ENCODE data around the gene TMEM132C. TPM values are rescaled to one million over a fixed set of nuclear protein-coding genes. Genes with fewer than 3 reads are reported as not detected.

TMEM132C gene
- 0.64 TPM for total RNA-seq
- long read RNA-seq, full-length matches to known transcripts, result 1 of 2 reads
- long read RNA-seq, partial matches to known transcripts, result 1 of 2 reads
- long read RNA-seq, other reads (novel, unspliced or antisense), result 0 of 2 reads

DNA sequence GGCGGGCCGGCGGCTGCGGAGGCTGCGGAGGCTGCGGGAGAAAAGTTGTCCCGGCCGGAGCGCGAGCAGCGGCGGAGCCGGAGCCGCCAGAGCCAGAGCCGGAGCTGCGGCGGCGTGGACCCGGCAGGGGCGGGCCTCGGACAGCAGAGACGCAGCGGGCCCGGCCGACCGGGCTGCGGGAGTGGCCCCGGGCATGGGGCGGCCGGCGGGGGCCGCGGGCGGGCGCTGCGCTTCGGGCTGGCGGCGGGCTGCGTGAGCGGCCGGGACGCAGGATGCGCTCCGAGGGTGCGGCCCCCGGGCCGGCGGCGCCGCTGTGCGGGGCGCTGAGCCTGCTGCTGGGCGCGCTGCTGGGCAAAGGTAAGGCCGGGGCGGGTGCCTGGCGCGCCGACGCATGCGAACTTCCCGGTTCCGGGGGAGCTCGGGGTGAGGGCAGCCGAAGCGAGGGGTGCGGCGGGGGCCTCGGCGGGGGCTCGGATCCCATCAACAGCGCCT lies at the start of gene TMEM132C:
TSS of gene TMEM132C (plus strand) at position 40 of the 492 bp plus-strand sequence. CDS start at position 273, 233 bp downstream.
- Histone ChIP-seq H3K4me3 (peak within 1 kb of the TSS; percentile 31), H3K4me1 (peaks cover 9% of the 10 kb centered on the region), H3K36me3 (no peaks in the 10 kb centered on the region), H3K9me3 (no peaks in the 10 kb centered on the region), H3K27me3 (peaks cover 36% of the 10 kb centered on the region), H3K27ac (no peak within 1 kb of the TSS)
- intact Hi-C loops (cut with DNase I), result no loop called here
- DNase-seq (no peak), ATAC-seq (no peak)
- TF ChIP-seq, protein P1, sequence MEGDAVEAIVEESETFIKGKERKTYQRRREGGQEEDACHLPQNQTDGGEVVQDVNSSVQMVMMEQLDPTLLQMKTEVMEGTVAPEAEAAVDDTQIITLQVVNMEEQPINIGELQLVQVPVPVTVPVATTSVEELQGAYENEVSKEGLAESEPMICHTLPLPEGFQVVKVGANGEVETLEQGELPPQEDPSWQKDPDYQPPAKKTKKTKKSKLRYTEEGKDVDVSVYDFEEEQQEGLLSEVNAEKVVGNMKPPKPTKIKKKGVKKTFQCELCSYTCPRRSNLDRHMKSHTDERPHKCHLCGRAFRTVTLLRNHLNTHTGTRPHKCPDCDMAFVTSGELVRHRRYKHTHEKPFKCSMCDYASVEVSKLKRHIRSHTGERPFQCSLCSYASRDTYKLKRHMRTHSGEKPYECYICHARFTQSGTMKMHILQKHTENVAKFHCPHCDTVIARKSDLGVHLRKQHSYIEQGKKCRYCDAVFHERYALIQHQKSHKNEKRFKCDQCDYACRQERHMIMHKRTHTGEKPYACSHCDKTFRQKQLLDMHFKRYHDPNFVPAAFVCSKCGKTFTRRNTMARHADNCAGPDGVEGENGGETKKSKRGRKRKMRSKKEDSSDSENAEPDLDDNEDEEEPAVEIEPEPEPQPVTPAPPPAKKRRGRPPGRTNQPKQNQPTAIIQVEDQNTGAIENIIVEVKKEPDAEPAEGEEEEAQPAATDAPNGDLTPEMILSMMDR (IDR thresholded peaks at IDR 0.05), result no peak

DNA sequence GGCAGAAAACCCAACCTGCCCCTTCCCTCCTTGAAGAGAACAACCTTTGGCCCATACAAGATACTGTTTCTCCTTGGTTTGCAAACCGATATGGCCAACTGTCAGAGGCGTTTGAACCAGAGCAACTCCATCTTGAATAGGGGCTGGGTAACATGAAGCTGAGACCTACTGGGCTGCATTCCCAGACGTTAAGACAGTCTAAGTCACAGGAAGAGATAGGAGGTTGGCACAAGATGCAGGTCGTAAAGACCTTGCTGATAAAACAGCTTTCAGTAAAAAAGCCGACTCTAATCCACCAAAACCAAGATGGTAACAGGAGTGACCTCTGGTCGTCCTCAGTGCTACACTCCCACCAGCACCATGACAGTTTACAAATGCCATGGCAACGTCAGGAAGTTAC lies 42.7 kb upstream of the TMEM132C start:
- Histone ChIP-seq H3K27me3 (no peaks in the 10 kb centered on the region), H3K27ac (no peak overlapping the region), H3K36me3 (no peaks in the 10 kb centered on the region), H3K4me3 (no peak overlapping the region), H3K4me1 (no peaks in the 10 kb centered on the region), H3K9me3 (no peaks in the 10 kb centered on the region)
- ATAC-seq (no peak), DNase-seq (no peak)
- TF ChIP-seq, protein P1 (IDR thresholded peaks at IDR 0.05), result no peak
- intact Hi-C loops (cut with DNase I), result no loop called here

DNA sequence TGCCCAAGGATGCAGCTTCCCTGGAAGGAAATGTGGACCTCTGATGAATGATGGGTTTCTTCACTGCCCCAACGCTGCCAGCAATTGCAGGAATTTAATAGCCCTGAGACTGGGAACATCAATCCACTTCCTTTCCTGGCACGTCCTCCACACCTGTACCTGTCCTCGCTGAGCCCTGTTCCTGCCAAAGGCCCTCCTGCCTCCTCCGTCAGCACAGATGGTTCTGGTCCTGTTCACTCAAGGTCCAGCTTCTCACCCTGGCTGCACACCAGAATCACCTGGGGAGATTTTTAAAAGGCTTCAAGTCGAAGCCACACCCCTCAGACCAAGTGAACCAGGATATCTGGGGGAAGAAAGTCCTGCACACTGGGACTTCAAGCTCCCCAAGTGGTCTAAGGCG lies 38.4 kb upstream of the TMEM132C start:
- Histone ChIP-seq H3K27ac (no peak overlapping the region), H3K36me3 (no peaks in the 10 kb centered on the region), H3K9me3 (no peaks in the 10 kb centered on the region), H3K4me3 (no peak overlapping the region), H3K27me3 (no peaks in the 10 kb centered on the region), H3K4me1 (no peaks in the 10 kb centered on the region)
- TF ChIP-seq, protein P1 (IDR thresholded peaks at IDR 0.05), result no peak
- ATAC-seq (no peak), DNase-seq (no peak)
- intact Hi-C loops (cut with DNase I), result no loop called here

DNA sequence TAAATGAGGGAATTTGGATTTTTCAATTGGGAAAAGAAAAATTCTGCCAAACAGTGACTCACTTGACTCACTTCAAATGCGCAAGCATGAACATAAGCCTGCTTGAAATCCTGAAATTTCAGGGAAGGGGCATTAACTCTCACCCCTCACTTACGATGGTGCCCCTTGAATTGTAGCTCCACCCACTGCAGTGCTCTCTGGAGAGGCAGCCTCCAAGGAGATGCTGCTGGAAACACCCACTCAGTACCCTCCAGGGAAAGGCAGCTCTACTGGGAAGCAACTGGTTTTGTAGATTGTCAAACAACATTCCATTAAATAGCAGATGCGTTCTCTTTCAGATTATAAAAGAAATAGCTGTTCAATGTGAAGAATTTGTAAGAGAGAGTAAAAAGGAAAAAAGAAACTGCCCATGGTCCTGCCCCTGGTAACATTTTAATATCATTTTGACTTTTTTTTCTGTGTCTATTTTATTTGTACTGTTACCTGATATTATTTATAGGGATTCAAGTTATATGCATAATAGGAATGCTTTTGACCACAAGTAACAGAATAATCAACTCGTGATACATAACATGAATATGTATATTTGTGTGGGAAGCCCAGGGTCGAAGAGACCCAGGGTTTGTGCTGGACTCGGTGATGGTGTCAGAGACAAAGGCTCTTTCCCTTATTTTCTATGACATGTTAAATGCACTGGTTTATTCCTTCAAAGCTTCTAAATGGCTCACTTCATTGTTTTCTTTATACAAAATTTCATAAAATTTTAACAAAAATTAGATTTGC lies 31.1 kb upstream of the TMEM132C start:
- Histone ChIP-seq H3K27me3 (no peaks in the 10 kb centered on the region), H3K27ac (no peak overlapping the region), H3K4me3 (no peak overlapping the region), H3K9me3 (no peaks in the 10 kb centered on the region), H3K36me3 (no peaks in the 10 kb centered on the region), H3K4me1 (no peaks in the 10 kb centered on the region)
- DNase-seq, result no peak
- ATAC-seq, result no peak
- TF ChIP-seq, protein P1 (IDR thresholded peaks at IDR 0.05), result no peak
- intact Hi-C loops (cut with DNase I), result no loop called here

DNA sequence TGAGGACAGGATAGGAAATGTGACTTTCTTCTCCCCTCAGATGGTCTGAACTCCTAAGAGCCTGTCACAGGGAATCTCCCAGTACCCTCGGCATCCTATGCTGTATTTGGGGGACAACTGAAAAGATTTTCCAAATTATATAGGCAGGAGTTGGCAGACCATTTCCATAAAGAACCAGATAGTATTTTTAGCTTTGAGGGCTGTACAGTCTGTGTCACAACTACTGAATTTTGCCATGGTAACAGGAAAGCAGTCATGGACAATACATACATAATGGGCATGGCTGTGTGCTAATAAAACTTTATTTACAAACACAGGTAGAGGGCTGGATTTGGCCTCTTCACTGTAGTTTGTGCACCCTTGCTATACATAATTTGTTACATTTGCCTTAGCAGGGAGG lies 30.4 kb upstream of the TMEM132C start:
- H3K27me3 ChIP-seq, result no peaks in the 10 kb centered on the region
- intact Hi-C loops (cut with DNase I), result no loop called here
- no peaks in the 10 kb centered on the region for H3K9me3 ChIP-seq
- DNase-seq (no peak), ATAC-seq (no peak)
- H3K36me3 ChIP-seq, result no peaks in the 10 kb centered on the region
- no peak overlapping the region for H3K4me3 ChIP-seq
- TF ChIP-seq, protein P1 (IDR thresholded peaks at IDR 0.05), result no peak
- H3K27ac ChIP-seq, result no peak overlapping the region
- H3K4me1 ChIP-seq, result no peaks in the 10 kb centered on the region

All from upper lobe of right lung (tissue), 1 donor.